ENCODE data around the gene NOS1AP.

The NOS1AP gene

GRCh38 chr1:162139211-162139610 is 69.7 kb downstream of the NOS1AP start:
- no peak for DNase-seq

- no peak for DNase-seq
These were observed 72.0 kb downstream of the NOS1AP start for GRCh38 chr1:162141281-162142054.

GRCh38 chr1:162142968-162143367 is 73.5 kb downstream of the NOS1AP start:
- DNase-seq: no peak

GRCh38 chr1:162144268-162144667 is 74.8 kb downstream of the NOS1AP start:
- no peak for DNase-seq

GRCh38 chr1:162144853-162145252 is 75.4 kb downstream of the NOS1AP start:
- no peak for DNase-seq

GRCh38 chr1:162145280-162145965 is 75.9 kb downstream of the NOS1AP start:
- DNase-seq: no peak

GRCh38 chr1:162145966-162146696 is 76.6 kb downstream of the NOS1AP start:
- DNase-seq: no peak

- DNase-seq: no peak
These were observed 78.3 kb downstream of the NOS1AP start for GRCh38 chr1:162147760-162148159.

- DNase-seq: no peak
These were observed 80.6 kb downstream of the NOS1AP start for GRCh38 chr1:162150112-162150511.

GRCh38 chr1:162151900-162152829 is 82.7 kb downstream of the NOS1AP start:
- no peak for DNase-seq

- no peak for DNase-seq
These were observed 83.9 kb downstream of the NOS1AP start for GRCh38 chr1:162153374-162153773.

- no peak for DNase-seq
These were observed 88.0 kb downstream of the NOS1AP start for GRCh38 chr1:162157469-162157868.

GRCh38 chr1:162158624-162159271 is 89.3 kb downstream of the NOS1AP start:
- DNase-seq: no peak

- DNase-seq: no peak
These were observed 90.0 kb downstream of the NOS1AP start for GRCh38 chr1:162159515-162159914.

GRCh38 chr1:162161916-162162550 is 92.5 kb downstream of the NOS1AP start:
- DNase-seq: no peak

GRCh38 chr1:162165528-162165927 is 96.0 kb downstream of the NOS1AP start:
- no peak for DNase-seq

GRCh38 chr1:162166917-162167615 is 97.6 kb downstream of the NOS1AP start:
- DNase-seq: no peak

GRCh38 chr1:162168261-162168660 is 98.8 kb downstream of the NOS1AP start:
- no peak for DNase-seq

- DNase-seq: no peak
These were observed 99.7 kb downstream of the NOS1AP start for GRCh38 chr1:162169031-162169790.

- no peak for DNase-seq
These were observed 101.6 kb downstream of the NOS1AP start for GRCh38 chr1:162171111-162171510.
